Measurements from ENCODE around the gene PYY. TPM values are rescaled to one million over a fixed set of nuclear protein-coding genes. Genes with fewer than 3 reads are reported as not detected.
"Not testable (repeated sequence)": the region's sequence is repeated elsewhere in the genome, so short reads cannot be mapped to it uniquely, and the experiment has no call there.

PYY gene
- polyA plus RNA-seq, 1 donor from 2014 or later, result not detected

DNA sequence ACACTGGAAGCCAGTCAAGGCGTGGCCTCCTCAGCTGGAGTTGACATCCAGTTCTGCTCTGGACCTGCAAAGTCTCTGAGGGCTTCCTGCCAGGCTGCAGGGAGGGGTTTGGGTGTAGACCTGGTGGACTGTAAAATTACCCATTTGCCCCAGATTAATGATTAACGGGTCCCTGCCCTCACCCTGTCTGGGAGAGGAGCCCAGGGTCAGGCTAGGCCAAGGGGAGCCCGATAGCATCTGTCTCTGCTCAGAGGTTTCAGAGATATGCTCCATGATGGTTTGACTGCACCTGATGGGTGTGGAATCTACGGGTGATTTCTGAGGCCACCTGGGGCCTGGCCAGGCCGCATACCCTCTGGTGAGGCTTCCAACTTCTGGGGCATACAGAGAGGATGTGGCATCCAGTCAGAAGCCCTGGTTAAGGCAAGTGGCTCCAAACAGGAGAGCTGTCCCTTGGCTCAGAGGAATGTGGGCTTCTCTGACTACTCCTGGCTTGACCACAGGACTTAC is 22.6 kb downstream of the PYY start:
- Histone ChIP-seq H3K4me2 (ENCODE audit: low read length) (no peak overlapping the region), H3K36me3 (ENCODE audit: insufficient read depth, low read length) (no peaks in the 10 kb centered on the region), H3K27me3 (ENCODE audit: insufficient read depth, low read depth, low read length) (peaks cover 20% of the 10 kb centered on the region), H3K27ac (ENCODE audit: low read length) (no peak overlapping the region), H3K9me3 (ENCODE audit: low read length) (no peaks in the 10 kb centered on the region), H3K9ac (ENCODE audit: low read length) (no peak overlapping the region), H4K20me1 (ENCODE audit: insufficient read depth) (no peaks in the 10 kb centered on the region), H3K9me2 (ENCODE audit: insufficient read depth, low read length) (no peaks in the 10 kb centered on the region), H3K79me2 (replicated peaks; ENCODE audit: insufficient read depth, low read length) (no peaks in the 10 kb centered on the region), H3K4me3 (ENCODE audit: low read length) (no peak overlapping the region), H3F3A (ENCODE audit: insufficient read depth, low read length, poor library complexity, severe bottlenecking) (no peaks in the 10 kb centered on the region), H2AFZ (ENCODE audit: low read depth, low read length) (no peak overlapping the region)
- no peak for TF ChIP-seq TAF1 (IDR thresholded peaks at IDR 0.05; ENCODE audit: low read depth)
- no peak for TF ChIP-seq RAD21 (conservative IDR thresholded peaks at IDR 0.05)
- no peak for TF ChIP-seq POLR2AphosphoS5 (IDR thresholded peaks at IDR 0.05)
- no peak for TF ChIP-seq EZH2 (IDR thresholded peaks at IDR 0.05; ENCODE audit: borderline replicate concordance, insufficient read depth, low read length, poor library complexity, severe bottlenecking)
- no peak for TF ChIP-seq SMC3 (conservative IDR thresholded peaks at IDR 0.05; ENCODE audit: poor library complexity)
- TF ChIP-seq MXI1 (conservative IDR thresholded peaks at IDR 0.05; ENCODE audit: poor library complexity, severe bottlenecking), result no peak

DNA sequence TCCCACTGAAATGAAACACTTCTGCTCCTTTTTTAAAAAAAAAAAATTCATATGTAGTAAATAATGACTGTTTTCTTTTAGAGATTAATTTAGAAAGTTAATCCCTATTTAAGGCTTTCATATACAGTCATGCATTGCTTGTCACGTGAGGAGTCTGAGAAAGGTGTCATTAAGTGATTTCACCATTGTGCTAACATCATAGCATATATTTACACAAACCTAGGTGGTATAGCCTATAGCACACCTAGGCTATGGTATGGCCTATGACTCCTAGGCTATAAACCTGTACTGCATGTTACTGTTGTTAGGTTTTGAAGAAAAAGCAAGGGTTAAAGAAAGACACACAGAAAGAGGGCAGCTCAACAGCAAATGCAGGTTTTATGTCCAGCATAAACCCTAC is 25.1 kb downstream of the PYY start:
- TF ChIP-seq TAF1 (IDR thresholded peaks at IDR 0.05; ENCODE audit: low read depth) (no peak), RAD21 (conservative IDR thresholded peaks at IDR 0.05) (no peak), SMC3 (conservative IDR thresholded peaks at IDR 0.05; ENCODE audit: poor library complexity) (no peak), POLR2AphosphoS5 (IDR thresholded peaks at IDR 0.05) (no peak), EZH2 (IDR thresholded peaks at IDR 0.05; ENCODE audit: borderline replicate concordance, insufficient read depth, low read length, poor library complexity, severe bottlenecking) (no peak)
- TF ChIP-seq, protein P1, sequence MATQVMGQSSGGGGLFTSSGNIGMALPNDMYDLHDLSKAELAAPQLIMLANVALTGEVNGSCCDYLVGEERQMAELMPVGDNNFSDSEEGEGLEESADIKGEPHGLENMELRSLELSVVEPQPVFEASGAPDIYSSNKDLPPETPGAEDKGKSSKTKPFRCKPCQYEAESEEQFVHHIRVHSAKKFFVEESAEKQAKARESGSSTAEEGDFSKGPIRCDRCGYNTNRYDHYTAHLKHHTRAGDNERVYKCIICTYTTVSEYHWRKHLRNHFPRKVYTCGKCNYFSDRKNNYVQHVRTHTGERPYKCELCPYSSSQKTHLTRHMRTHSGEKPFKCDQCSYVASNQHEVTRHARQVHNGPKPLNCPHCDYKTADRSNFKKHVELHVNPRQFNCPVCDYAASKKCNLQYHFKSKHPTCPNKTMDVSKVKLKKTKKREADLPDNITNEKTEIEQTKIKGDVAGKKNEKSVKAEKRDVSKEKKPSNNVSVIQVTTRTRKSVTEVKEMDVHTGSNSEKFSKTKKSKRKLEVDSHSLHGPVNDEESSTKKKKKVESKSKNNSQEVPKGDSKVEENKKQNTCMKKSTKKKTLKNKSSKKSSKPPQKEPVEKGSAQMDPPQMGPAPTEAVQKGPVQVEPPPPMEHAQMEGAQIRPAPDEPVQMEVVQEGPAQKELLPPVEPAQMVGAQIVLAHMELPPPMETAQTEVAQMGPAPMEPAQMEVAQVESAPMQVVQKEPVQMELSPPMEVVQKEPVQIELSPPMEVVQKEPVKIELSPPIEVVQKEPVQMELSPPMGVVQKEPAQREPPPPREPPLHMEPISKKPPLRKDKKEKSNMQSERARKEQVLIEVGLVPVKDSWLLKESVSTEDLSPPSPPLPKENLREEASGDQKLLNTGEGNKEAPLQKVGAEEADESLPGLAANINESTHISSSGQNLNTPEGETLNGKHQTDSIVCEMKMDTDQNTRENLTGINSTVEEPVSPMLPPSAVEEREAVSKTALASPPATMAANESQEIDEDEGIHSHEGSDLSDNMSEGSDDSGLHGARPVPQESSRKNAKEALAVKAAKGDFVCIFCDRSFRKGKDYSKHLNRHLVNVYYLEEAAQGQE (IDR thresholded peaks at IDR 0.05; ENCODE audit: borderline replicate concordance), result no peak
- H3K9ac ChIP-seq (ENCODE audit: low read length), result no peak overlapping the region
- no peaks in the 10 kb centered on the region for H3K9me2 ChIP-seq (ENCODE audit: insufficient read depth, low read length)
- H3K27me3 ChIP-seq (ENCODE audit: insufficient read depth, low read depth, low read length), result peaks cover 20% of the 10 kb centered on the region
- no peaks in the 10 kb centered on the region for H4K20me1 ChIP-seq (ENCODE audit: insufficient read depth)
- H3K4me3 ChIP-seq (ENCODE audit: low read length), result no peak overlapping the region
- no peak overlapping the region for H2AFZ ChIP-seq (ENCODE audit: low read depth, low read length)
- H3K36me3 ChIP-seq (ENCODE audit: insufficient read depth, low read length), result no peaks in the 10 kb centered on the region
- H3K4me2 ChIP-seq (ENCODE audit: low read length), result no peak overlapping the region
- no peaks in the 10 kb centered on the region for H3K9me3 ChIP-seq (ENCODE audit: low read length)
- H3K79me2 ChIP-seq (replicated peaks; ENCODE audit: insufficient read depth, low read length), result no peaks in the 10 kb centered on the region
- H3K27ac ChIP-seq (ENCODE audit: low read length), result no peak overlapping the region
- no peaks in the 10 kb centered on the region for H3F3A ChIP-seq (ENCODE audit: insufficient read depth, low read length, poor library complexity, severe bottlenecking)

DNA sequence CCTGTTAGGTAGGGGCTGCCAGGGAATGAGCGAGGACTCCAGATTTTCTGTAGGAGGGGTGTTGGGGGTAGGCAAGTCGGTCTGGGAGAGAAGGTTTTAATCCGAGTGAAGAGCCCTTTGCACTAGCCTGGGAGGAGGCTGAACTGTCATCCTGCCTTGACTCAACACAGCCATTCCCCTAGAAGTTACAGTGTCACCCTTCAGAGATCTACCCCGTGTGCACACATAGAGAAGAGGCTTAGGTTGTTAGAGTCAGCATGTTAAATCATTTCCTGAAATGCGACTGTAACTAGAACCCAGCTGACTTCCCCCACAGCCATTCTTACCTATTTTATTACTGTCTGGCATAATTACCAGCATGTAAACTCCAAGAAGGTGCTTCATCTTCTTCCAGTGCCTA is 25.8 kb downstream of the PYY start:
- H3K27ac ChIP-seq (ENCODE audit: low read length); H3K36me3 ChIP-seq (ENCODE audit: insufficient read depth, low read length); H3K79me2 ChIP-seq (replicated peaks; ENCODE audit: insufficient read depth, low read length); H3K9ac ChIP-seq (ENCODE audit: low read length); H3F3A ChIP-seq (ENCODE audit: insufficient read depth, low read length, poor library complexity, severe bottlenecking); H2AFZ ChIP-seq (ENCODE audit: low read depth, low read length); H3K4me3 ChIP-seq (ENCODE audit: low read length); H3K9me3 ChIP-seq (ENCODE audit: low read length); H3K9me2 ChIP-seq (ENCODE audit: insufficient read depth, low read length); H4K20me1 ChIP-seq (ENCODE audit: insufficient read depth); H3K4me2 ChIP-seq (ENCODE audit: low read length): not testable (repeated sequence)
- peaks cover 20% of the 10 kb centered on the region for H3K27me3 ChIP-seq (ENCODE audit: insufficient read depth, low read depth, low read length)

Data from neural cell (in vitro differentiated cells).